PFSK-1 (cell line): ENCODE results near the gene CHD8.

Experiments used
- POLR2AphosphoS5 ChIP-seq: IDR thresholded peaks from 2 replicates; pipeline ENCODE4 v1.6.1; 2012; ENCODE audit warnings: low read depth, mild to moderate bottlenecking, control low read depth, low read length, moderate library complexity
- SIN3A ChIP-seq: IDR thresholded peaks from 2 replicates; pipeline ENCODE4 v1.6.1; 2012; ENCODE audit warnings: mild to moderate bottlenecking, low read length, moderate library complexity, borderline replicate concordance; ENCODE audit not compliant: insufficient read depth
- TAF1 ChIP-seq: IDR thresholded peaks from 2 replicates; pipeline ENCODE4 v1.6.1; 2012; ENCODE audit warnings: low read length, control low read depth, borderline replicate concordance; ENCODE audit not compliant: insufficient read depth
- TF ChIP-seq, protein P1 (sequence below), 2 experiments: IDR thresholded peaks; 2 replicates each; pipeline versions ENCODE4 v1.6.1 to v1.8.0; 2011 to 2012; ENCODE audit warnings: low read depth in 2 of 2, low read length in 2 of 2, control low read depth in 1 of 2, inconsistent platforms in 1 of 2, mild to moderate bottlenecking in 1 of 2, moderate library complexity in 1 of 2; ENCODE audit not compliant: insufficient read depth in 1 of 2

DNA sequence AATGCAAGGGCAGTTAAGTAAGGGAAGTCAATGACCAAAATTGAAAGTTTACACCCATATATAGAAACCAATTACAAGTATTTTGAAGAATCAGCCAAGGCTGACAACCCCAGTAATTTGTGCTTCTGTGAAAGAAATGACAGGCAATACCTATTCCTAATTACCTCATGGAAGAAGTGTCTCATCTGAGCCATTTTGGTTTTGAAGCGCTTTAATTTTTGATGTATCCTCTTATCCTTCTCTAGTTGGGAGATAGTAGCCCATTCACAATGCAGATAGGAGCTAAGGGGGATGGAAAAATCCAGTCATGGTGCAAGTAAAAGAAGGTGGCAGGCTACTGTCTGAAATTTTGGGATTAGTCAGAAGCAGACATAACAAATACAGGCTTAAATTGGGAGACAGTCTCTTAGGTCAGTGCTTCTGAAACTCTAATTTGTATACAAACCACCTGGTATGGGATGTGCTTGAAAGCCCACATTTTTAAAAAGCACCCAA lies 41.7 kb downstream of the CHD8 start:
- no peak for TF ChIP-seq POLR2AphosphoS5
- TF ChIP-seq, protein P1, sequence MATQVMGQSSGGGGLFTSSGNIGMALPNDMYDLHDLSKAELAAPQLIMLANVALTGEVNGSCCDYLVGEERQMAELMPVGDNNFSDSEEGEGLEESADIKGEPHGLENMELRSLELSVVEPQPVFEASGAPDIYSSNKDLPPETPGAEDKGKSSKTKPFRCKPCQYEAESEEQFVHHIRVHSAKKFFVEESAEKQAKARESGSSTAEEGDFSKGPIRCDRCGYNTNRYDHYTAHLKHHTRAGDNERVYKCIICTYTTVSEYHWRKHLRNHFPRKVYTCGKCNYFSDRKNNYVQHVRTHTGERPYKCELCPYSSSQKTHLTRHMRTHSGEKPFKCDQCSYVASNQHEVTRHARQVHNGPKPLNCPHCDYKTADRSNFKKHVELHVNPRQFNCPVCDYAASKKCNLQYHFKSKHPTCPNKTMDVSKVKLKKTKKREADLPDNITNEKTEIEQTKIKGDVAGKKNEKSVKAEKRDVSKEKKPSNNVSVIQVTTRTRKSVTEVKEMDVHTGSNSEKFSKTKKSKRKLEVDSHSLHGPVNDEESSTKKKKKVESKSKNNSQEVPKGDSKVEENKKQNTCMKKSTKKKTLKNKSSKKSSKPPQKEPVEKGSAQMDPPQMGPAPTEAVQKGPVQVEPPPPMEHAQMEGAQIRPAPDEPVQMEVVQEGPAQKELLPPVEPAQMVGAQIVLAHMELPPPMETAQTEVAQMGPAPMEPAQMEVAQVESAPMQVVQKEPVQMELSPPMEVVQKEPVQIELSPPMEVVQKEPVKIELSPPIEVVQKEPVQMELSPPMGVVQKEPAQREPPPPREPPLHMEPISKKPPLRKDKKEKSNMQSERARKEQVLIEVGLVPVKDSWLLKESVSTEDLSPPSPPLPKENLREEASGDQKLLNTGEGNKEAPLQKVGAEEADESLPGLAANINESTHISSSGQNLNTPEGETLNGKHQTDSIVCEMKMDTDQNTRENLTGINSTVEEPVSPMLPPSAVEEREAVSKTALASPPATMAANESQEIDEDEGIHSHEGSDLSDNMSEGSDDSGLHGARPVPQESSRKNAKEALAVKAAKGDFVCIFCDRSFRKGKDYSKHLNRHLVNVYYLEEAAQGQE (IDR thresholded peaks at IDR 0.05; ENCODE audit: insufficient read depth in 1 of 2, low read depth in 2 of 2, low read length in 2 of 2): no peak
- TF ChIP-seq SIN3A: no peak
- TF ChIP-seq TAF1: no peak
